GM21576 (cell line): ENCODE results near the gene TRIM69.

Source experiments
- ATAC-seq: cut with Tn5 transposase; IDR thresholded peaks from one replicate; pipeline ENCODE4 v1.9.1; 2021; ENCODE audit warnings: mild to moderate bottlenecking, moderate library complexity; ENCODE audit not compliant: unreplicated experiment

TRIM69 gene

GRCh38 chr15:44801364-44801763, 65.0 kb downstream of the TRIM69 start:
- ATAC-seq, result no peak

- no peak for ATAC-seq
Observed at GRCh38 chr15:44801797-44802196, 65.5 kb downstream of the TRIM69 start.

GRCh38 chr15:44802336-44802735, 66.0 kb downstream of the TRIM69 start:
- ATAC-seq, result peak; percentile 79

- ATAC-seq, result peak; percentile 51
Observed at GRCh38 chr15:44804298-44805046, 68.1 kb downstream of the TRIM69 start.

- ATAC-seq, result no peak
Observed at GRCh38 chr15:44808557-44808956, 72.2 kb downstream of the TRIM69 start.

- ATAC-seq, result no peak
Observed at GRCh38 chr15:44810237-44810636, 73.9 kb downstream of the TRIM69 start.

GRCh38 chr15:44811337-44811736, 75.0 kb downstream of the TRIM69 start:
- no peak for ATAC-seq

DNA sequence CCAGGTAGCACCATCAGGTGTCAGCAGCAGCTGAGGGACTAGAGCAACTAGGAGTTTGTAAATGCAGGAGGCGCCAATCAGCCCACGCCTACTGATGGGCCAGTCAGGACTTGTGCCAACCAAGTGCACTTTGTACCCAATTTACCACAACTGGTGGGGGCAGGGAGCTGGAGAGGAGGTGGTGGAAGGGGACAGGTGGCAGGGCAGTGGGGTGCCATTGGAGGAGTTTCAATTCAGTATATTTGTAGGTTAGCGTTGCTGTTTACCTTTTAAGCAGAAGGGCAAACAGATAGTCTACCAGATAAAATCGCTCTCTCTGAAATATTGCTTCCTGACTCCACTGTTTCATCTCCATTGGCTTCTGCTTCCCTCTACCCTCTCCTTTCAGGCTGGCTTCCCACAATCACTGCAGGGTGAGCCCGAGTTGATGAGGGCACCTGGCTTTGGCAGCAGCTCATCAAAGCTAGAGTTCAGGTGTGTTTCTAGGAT, 75.7 kb downstream of the TRIM69 start:
- no peak for ATAC-seq

GRCh38 chr15:44813231-44813630, 76.9 kb downstream of the TRIM69 start:
- no peak for ATAC-seq
